NCI-H526 treated with DMSO at 0.1 percent for 48 hours (cell line): ENCODE results near the gene SIPA1L3.

Experiments
- DNase-seq: peaks from one replicate; lab custom pipeline; 2025; lab: John Stamatoyannopoulos, UW

SIPA1L3 gene

DNA sequence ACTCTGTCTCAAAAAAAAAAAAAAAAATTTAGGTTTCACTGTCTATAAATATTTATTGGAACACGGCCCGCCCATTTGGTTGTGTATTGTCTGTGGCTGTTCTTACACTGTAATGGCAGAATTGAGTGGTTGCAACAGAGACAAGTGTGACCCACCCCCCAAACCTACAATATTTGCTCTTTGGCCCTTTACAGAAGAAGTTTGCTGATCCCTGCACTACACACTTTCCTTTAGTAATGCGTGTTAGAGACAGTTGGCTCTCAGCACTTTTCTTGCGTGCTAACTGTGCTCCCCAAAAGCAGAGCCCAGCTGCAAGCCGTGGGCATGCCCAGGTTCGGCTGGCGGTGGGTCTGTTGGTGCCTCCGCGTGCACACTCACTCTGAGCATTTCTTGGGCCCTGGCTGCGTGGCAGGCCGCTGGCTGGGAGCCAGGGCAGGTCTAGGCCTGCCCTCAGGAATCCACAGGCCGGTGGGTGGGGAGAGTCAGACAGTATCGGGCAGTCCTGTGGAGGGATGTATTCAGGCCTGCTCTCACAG lies 72.6 kb downstream of the SIPA1L3 start:
- peak; percentile 51 for DNase-seq

DNA sequence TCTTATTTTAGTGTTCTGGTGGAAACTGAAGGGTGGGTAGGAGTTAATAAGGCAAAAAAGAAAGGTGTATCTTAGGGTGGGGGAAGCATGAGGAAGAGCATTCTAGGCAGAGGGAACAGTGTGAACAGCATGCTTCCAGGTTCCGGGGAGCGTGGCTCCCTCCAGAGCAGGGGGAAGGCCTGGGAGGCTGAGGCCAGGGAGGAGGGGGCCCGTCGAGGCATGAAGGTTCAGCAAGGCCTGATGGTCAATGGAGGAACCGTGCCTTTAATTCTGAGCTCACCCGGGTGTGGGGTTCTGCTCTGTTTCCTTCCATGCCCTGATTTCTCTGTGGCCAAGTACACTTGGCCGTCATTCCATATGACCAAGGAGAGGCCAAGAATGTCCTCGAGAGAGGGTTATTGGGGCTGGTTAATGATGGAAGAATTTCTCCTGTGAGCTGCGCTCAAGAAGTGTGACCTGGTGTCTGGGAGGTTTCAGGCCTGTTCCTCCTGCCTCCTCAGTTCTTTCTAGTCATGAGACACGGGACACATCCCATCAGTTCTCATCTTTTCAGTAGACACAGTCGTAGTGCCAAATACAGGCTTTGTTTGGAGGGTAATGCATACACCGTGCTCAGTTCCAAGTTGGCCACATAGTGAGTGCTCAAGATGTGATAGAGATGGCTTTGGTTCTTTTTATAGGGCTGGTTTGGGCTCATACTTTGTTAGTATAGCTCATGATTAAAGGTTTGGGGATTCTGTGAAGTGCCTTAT lies 73.6 kb downstream of the SIPA1L3 start:
- no peak for DNase-seq

GRCh38 chr19:37981785-37982475 lies 74.9 kb downstream of the SIPA1L3 start:
- no peak for DNase-seq

GRCh38 chr19:37982655-37983054 lies 75.6 kb downstream of the SIPA1L3 start:
- no peak for DNase-seq

DNA sequence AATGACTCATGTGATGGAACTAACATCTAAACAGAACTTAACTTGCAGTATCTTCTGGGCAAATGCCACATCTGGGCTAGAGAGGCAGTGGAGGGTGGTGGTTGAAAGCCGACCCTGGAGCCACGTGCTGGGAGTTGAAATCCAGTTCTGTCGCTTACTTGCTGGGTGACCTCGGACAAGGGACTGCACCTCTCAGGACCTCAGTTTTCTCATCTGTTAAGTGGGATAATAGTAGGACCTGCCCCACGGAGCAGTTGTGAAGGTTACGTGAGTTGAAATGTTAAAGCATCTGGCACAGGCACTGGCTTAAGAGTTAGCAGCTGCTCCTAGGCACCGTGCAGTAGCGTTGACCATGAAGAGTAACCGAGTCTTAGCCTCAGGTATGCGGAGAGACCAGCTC lies 76.1 kb downstream of the SIPA1L3 start:
- no peak for DNase-seq

GRCh38 chr19:37983916-37984315 lies 76.9 kb downstream of the SIPA1L3 start:
- DNase-seq, result no peak

- DNase-seq, result no peak
Measured at GRCh38 chr19:37986048-37986750, 79.2 kb downstream of the SIPA1L3 start.

GRCh38 chr19:37987356-37988332 lies 80.6 kb downstream of the SIPA1L3 start:
- DNase-seq, result no peak

- no peak for DNase-seq
Measured at GRCh38 chr19:37988758-37989635, 82.0 kb downstream of the SIPA1L3 start.

DNA sequence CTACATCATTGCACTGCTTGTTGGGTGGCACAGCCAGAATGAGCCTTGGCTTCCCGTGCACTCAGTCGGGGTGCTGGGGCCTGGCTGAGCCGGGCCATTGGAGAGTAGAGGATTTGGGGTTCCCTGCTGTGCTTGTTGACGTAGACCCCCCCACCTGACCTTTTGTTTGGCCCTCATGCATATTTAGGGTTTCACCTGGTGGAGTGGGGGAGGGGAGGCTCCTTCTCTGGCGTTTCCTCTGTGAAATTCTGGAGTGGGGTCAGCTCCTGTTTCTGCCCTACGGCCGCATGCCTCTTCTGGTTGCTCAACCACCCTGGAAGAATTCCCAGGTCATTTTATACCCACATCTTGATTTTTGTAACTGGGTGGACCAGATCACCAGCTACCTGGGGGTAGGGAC lies 82.8 kb downstream of the SIPA1L3 start:
- DNase-seq, result no peak

DNA sequence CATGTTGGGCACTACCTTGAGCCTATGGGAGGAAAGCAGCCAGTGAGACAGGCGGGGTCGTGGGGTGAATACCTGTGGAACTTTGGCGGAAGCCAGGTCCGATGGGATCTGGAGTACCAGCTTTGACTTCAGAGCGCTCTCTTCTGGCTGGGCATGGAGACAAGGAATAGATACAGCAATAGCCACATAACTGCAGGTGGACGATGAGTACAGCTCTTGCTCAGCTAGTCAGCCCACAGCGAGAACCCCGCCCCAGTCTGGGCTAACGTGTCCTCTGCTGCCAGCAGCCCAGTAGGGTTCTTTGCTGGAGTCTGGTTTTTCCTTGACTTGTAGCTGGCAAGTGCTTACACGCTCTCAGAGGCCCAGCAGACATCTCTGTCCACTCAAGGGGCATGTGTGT lies 83.4 kb downstream of the SIPA1L3 start:
- no peak for DNase-seq

DNA sequence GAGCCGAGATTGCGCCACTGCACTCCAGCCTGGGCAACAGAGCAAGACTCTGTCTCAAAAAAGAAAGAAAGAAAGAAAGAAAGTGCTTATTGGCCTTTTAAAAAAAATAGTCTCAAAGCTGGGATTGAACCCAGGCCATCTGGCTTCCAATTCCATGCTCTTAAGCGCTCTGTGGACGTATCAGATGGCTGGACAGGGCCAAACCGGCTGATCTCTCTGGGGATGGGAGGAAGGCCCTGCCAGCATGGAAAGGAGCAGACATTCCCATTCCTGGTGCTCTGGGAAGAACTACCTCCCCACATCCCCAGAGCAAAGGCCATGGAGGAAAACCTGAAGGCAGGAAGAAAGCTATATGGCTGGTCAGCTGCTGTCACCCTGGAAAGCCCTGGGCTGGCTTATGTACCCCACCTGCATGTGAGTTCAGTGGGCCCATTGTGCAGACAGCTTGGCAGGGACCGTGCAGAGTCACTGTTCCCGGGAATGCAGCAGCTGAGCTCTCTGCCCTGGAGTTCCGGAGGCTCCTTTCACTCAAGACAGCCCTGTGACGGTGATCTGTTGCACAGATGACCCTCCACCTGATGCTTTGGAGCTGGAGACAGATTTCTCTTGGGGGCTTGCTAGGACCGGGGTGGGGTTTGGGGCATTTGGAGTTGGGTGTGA lies 84.3 kb downstream of the SIPA1L3 start:
- no peak for DNase-seq

DNA sequence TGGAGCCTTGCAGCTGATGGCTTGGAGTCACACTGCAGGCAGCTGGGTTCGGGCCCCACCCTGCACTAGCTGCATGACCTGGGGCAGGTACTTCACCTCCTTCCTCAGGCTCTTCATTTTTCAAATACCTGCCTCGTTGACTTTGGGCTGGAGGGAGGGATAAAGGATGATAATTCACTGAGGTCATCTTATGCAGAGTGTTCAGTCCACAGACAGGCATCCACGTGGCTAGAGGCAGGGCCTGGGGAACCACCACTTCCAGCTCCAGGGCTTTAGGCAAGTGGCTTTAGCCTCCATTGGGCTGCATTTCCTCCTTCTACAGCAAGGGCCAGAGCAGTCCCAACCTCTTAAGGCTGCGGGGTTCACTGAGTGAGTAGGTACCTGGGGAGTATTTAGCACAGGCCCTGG lies 84.8 kb downstream of the SIPA1L3 start:
- DNase-seq, result no peak

- no peak for DNase-seq
Measured at GRCh38 chr19:37992761-37993160, 85.8 kb downstream of the SIPA1L3 start.

- no peak for DNase-seq
Measured at GRCh38 chr19:37994823-37995130, 87.8 kb downstream of the SIPA1L3 start.

- DNase-seq, result no peak
Measured at GRCh38 chr19:37995346-37995745, 88.3 kb downstream of the SIPA1L3 start.

DNA sequence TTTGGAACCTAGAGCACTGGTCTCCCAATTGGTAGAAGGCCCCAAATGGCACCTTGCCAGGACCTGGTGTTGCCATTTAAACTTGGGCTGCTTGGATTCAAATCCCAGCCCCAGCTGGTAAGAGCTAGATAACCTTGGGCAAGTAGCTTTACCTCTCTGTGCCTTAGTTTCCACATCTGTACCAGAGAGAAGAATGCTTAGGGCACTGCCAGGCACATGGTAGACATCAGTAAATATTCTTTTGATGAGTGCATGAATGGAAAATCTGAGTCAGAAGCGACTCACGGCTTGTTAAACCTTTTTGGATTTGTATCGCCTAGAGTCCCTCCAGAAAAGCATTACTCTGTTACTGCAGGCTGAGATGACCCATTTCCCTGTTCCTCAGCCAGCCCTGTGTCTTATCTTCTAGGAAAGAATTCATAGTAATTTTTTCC lies 90.9 kb downstream of the SIPA1L3 start:
- no peak for DNase-seq

DNA sequence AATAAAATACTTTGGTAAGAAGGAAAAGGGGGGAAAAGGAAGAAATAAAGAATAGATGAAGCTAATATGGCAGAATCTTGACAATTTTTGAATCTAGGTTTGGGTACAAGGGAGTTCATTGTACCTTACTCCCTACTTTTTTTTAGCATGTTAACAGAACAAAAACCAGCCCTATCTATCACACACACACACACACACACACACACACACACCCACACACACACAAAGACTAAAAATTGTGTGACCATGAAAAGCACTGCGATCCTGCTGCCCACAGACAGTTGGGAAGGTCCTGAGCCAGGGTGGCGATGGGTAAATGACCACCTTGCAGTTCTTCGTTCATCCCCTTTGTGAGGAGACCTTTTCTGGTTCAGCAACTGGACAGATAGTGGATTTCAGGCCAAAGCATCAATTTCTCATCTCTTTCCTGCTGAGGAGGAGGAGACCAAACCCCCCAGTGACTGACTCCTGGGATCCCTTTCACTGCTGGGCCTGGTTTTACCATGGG lies 91.8 kb downstream of the SIPA1L3 start:
- no peak for DNase-seq

- no peak for DNase-seq
Measured at GRCh38 chr19:37999309-38000213, 92.6 kb downstream of the SIPA1L3 start.
